Loucy (cell line): ENCODE data around the gene LDLRAD4.

ENCODE experiments used
- CTCF ChIP-seq: fragments of 200-600 bp; sonication (generic); conservative IDR thresholded peaks from 2 replicates; pipeline ENCODE4 v1.5.1; 2014; ENCODE audit warnings: mild to moderate bottlenecking, antibody characterized with exemption, low read length
- EZH2phosphoT487 ChIP-seq: fragments of 200-600 bp; IDR thresholded peaks from 2 replicates; pipeline ENCODE4 v1.6.1; 2018; ENCODE audit warnings: antibody characterized with exemption, mild to moderate bottlenecking, moderate library complexity, borderline replicate concordance

GRCh38 chr18:13194239-13194638 is 24.3 kb upstream of the LDLRAD4 start:
- TF ChIP-seq CTCF (no peak), EZH2phosphoT487 (no peak)
